ENCODE data around the gene GPX4. TPM values are rescaled to one million over a fixed set of nuclear protein-coding genes. Genes with fewer than 3 reads are reported as not detected.

The GPX4 gene
- total RNA-seq, 4 donors from 2014 or later, result 350 to 485 (median 414) TPM

DNA sequence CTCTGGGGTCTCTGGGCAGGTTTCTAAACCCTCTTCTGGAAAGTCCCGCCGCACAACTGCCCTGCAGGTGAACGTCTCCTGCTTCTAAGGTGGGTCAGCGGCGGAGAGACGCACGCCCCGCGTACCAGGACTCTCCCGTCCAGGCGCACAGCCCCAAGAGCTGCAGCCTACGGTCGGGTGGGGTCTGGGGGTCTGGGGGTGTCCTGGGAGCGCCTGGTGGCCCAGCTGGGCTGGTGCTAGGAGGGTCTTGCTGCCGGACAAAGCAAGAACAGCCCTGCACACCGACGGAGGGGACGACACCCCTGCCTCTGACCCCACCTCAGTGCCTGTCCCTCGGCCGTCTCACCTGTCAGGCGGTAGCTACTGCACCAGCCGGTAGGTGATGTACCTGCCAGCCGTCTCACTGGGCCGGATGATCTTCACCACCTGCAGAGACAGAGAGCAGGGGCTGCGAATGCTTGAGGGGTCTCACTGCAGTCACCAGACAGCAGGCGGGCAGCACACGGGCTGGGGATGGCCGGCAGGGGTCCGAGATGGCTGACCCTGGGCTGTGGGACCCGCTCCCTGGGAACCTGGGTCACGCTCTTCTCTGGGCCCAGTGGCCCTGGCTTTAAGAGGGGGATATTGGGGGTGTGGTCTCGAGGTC lies 14.5 kb upstream of the GPX4 start:
- no peak for TF ChIP-seq POLR2A (IDR thresholded peaks at IDR 0.05)
- TF ChIP-seq, protein P1, sequence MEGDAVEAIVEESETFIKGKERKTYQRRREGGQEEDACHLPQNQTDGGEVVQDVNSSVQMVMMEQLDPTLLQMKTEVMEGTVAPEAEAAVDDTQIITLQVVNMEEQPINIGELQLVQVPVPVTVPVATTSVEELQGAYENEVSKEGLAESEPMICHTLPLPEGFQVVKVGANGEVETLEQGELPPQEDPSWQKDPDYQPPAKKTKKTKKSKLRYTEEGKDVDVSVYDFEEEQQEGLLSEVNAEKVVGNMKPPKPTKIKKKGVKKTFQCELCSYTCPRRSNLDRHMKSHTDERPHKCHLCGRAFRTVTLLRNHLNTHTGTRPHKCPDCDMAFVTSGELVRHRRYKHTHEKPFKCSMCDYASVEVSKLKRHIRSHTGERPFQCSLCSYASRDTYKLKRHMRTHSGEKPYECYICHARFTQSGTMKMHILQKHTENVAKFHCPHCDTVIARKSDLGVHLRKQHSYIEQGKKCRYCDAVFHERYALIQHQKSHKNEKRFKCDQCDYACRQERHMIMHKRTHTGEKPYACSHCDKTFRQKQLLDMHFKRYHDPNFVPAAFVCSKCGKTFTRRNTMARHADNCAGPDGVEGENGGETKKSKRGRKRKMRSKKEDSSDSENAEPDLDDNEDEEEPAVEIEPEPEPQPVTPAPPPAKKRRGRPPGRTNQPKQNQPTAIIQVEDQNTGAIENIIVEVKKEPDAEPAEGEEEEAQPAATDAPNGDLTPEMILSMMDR (IDR thresholded peaks at IDR 0.05), result no peak
- WGBS, 2 donors, result 93% methylated on average over 21 of the region's 32 CpGs; no CpG with 5 or more reads in 1 of the 2 donors
- peaks cover 33 to 35% of the 10 kb centered on the region in 2 donors for H3K36me3 ChIP-seq
- peaks cover 9 to 10% of the 10 kb centered on the region in 2 donors for H3K4me1 ChIP-seq
- intact Hi-C loops (cut with DNase I), result no loop called here
- no peak overlapping the region for H3K4me3 ChIP-seq (replicated peaks in 1 of 3)
- H3K27me3 ChIP-seq, result no peaks in the 10 kb centered on the region
- H3K9me3 ChIP-seq, result no peaks in the 10 kb centered on the region
- no peak overlapping the region for H3K27ac ChIP-seq
- DNase-seq, result no peak

DNA sequence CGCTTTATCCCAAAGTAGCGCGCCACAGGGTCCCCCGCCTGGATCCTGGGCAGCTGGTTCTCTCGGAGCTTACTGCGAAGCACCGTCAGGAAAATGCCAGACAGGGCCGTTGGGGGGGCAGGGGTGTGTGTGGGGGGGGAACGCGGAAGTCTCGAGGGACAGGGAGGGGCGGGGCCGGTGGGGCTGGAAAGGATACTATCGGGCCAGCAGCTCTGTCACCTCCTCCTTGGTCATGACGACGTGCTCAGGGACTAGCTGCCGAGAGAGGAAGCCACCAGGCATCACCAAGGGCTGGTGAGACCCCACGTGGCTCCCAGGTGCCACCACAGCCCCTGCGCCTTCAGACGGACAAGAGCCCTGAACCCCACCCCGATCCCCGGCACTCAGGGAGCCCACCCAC lies 13.9 kb upstream of the GPX4 start:
- intact Hi-C loops (cut with DNase I), result loop anchor here (5.0 kb wide), 1 partner anchor 68 kb away; the partner anchor contains the start of genes RNU6-2 and TMEM259
- TF ChIP-seq POLR2A (IDR thresholded peaks at IDR 0.05), result no peak
- TF ChIP-seq, protein P1 (IDR thresholded peaks at IDR 0.05), result no peak
- no peak for DNase-seq
- Histone ChIP-seq H3K36me3 (peaks cover 33 to 35% of the 10 kb centered on the region in 2 donors), H3K27me3 (no peaks in the 10 kb centered on the region), H3K4me3 (replicated peaks in 1 of 3) (no peak overlapping the region), H3K27ac (no peak overlapping the region), H3K4me1 (peaks cover 11 to 13% of the 10 kb centered on the region in 2 donors), H3K9me3 (no peaks in the 10 kb centered on the region)
- WGBS, 2 donors, result 80 to 92% methylated on average over 10 to 15 of the region's 22 CpGs

DNA sequence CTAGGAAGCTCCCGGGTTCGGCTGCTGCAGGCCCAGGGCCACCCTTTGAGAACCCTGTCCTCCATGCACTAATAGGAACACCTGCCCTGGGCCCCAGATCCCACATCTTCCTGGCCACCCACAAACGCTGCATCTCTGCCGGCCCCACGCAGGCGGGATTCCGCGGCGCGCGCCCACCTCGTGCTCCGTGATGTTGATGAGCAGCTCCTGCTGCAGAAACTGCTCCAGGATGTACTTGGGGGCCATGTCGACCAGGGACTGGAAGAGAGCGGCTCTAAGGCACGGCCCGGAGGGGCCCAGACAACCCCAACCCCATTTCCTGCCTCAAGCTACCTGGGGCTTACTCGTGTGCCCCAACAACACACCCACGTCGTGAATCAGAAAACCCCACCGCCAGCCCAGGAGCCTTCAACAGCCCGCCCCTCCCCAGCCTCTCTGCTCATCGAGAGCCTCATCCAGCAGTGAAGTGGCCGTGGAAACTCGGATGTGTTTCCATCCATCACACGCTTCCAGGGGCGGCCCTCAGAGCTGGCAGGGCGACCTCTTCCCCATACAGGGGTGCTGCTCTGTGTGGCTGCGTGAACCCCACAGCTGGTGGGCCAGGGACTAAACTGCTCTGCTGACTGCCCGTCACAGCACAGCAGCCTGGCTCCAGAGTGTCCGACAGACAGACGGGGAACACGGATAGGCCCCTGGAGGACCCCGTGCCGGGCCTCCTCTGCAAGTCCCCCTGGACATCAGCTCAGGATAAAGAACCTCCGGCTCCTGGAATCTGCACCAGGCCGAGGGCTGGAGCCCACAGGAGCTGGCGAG lies 12.9 kb upstream of the GPX4 start:
- intact Hi-C loops (cut with DNase I), result loop anchor here (5.0 kb wide), 1 partner anchor 69 kb away; the partner anchor contains the start of genes RNU6-2 and TMEM259
- DNase-seq, result no peak
- no peaks in the 10 kb centered on the region for H3K27me3 ChIP-seq
- H3K36me3 ChIP-seq, result peaks cover 33 to 35% of the 10 kb centered on the region in 2 donors
- 93 to 95% methylated on average over 14 to 34 of the region's 38 CpGs for WGBS, 2 donors
- H3K4me1 ChIP-seq, result peaks cover 13 to 17% of the 10 kb centered on the region in 2 donors
- TF ChIP-seq, protein P1 (IDR thresholded peaks at IDR 0.05), result no peak
- TF ChIP-seq POLR2A (IDR thresholded peaks at IDR 0.05), result no peak
- H3K9me3 ChIP-seq, result no peaks in the 10 kb centered on the region
- no peak overlapping the region for H3K27ac ChIP-seq
- no peak overlapping the region for H3K4me3 ChIP-seq (replicated peaks in 1 of 3)

DNA sequence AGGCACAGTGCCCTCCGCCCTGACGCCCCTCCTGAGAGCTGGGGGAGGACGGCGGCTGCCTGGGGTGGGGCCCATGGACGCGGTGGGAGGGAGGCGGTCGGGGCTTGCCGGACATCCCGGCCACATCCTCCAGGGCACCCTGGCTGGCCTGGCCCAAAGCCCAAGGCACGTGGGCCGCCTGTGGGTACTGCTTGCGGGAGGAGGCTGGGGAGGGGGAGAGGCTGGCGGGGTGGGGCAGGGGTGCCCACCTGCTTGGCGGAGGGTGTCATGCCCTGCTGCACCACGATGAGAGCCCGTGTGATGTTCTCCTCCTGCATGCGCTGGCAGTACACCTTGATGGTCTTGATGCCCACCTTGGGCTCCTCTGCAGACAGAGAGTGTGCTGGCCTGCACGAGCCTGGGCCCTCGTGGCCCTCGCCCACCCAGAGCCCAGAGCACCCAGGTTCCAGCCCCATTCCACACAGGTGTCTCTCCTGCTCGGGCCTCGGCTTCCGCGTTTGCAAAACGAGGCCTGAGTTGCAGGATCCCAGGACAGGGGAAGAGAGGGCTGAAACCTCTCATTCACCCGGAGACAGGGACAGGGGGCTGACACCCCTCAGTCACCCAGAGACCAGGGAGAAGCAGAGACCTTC lies 12.1 kb upstream of the GPX4 start:
- Histone ChIP-seq H3K9me3 (no peaks in the 10 kb centered on the region), H3K4me3 (replicated peaks in 1 of 3) (no peak overlapping the region), H3K4me1 (peaks cover 13 to 17% of the 10 kb centered on the region in 2 donors), H3K27ac (no peak overlapping the region), H3K36me3 (peaks cover 33% of the 10 kb centered on the region in 2 donors), H3K27me3 (no peaks in the 10 kb centered on the region)
- DNase-seq, result no peak
- WGBS, 2 donors, result 88 to 91% methylated on average over 11 to 26 of the region's 27 CpGs
- TF ChIP-seq, protein P1 (IDR thresholded peaks at IDR 0.05), result no peak
- no peak for TF ChIP-seq POLR2A (IDR thresholded peaks at IDR 0.05)
- intact Hi-C loops (cut with DNase I), result loop anchor here (5.0 kb wide), 1 partner anchor 69 kb away; the partner anchor contains the start of genes RNU6-2 and TMEM259

Measured in thyroid gland (tissue), 4 donors.